ENCODE results near the gene GPC6. TPM values are rescaled to one million over a fixed set of nuclear protein-coding genes. Genes with fewer than 3 reads are reported as not detected.

Gene GPC6
- total RNA-seq, 1 experiment from 2014 or later: 0.22 TPM

GRCh38 chr13:93964146-93964512, 737.5 kb downstream of the GPC6 start:
- no peaks in the 10 kb centered on the region for H3K4me1 ChIP-seq (ENCODE audit: control insufficient read depth in 1 of 2, insufficient read depth in 2 of 2, low read length in 2 of 2)
- no peaks in the 10 kb centered on the region for H3K79me2 ChIP-seq (ENCODE audit: insufficient read depth, low read length)
- H3K27me3 ChIP-seq (ENCODE audit: insufficient read depth, low read length): no peaks in the 10 kb centered on the region
- H3K4me2 ChIP-seq (ENCODE audit: low read length): no peak overlapping the region
- RAD21 ChIA-PET (ENCODE audit: low non-redundant PET in 1 of 2, low total read pairs in 2 of 2, uncharacterized antibody in 2 of 2, unreplicated experiment in 2 of 2): no interaction called here
- intact Hi-C loops (cut with micrococcal nuclease): no loop called here
- H3K9me2 ChIP-seq (ENCODE audit: insufficient read depth): no peaks in the 10 kb centered on the region
- no peak overlapping the region for H3K4me3 ChIP-seq (replicated peaks in 1 of 2; ENCODE audit: low read depth in 1 of 2, low read length in 2 of 2)
- no peak for ATAC-seq
- no peaks in the 10 kb centered on the region; the same call in 1 of the 2 replicates for H4K20me1 ChIP-seq (ENCODE audit: insufficient read depth)
- POLR2A ChIA-PET: no interaction called here
- DNase-seq (ENCODE audit: low read depth, low spot score): no peak
- TF ChIP-seq CTCF (IDR thresholded peaks at IDR 0.05 in 2 of 3, conservative IDR thresholded peaks at IDR 0.05 in 1 of 3; ENCODE audit: borderline replicate concordance in 1 of 3, insufficient read depth in 1 of 3, low read depth in 2 of 3, low read length in 2 of 3) (no peak), POLR2AphosphoS5 (IDR thresholded peaks at IDR 0.05; ENCODE audit: low read depth, low read length) (no peak), CEBPB (IDR thresholded peaks at IDR 0.05; ENCODE audit: low read depth) (no peak), EZH2phosphoT487 (IDR thresholded peaks at IDR 0.05; ENCODE audit: borderline replicate concordance) (no peak), CBX3 (IDR thresholded peaks at IDR 0.05; ENCODE audit: low read depth) (no peak), EGR1 (IDR thresholded peaks at IDR 0.05; ENCODE audit: low read depth) (no peak), YY1 (IDR thresholded peaks at IDR 0.05; ENCODE audit: extremely low read depth, insufficient replicate concordance, low read depth, low read length) (no peak), ZFX (IDR thresholded peaks at IDR 0.05) (no peak), SRF (IDR thresholded peaks at IDR 0.05; ENCODE audit: low read depth) (no peak), SP1 (IDR thresholded peaks at IDR 0.05; ENCODE audit: low read depth) (no peak), FOSL1 (IDR thresholded peaks at IDR 0.05; ENCODE audit: low read depth) (no peak)
- no peak overlapping the region for H3K27ac ChIP-seq (ENCODE audit: low read depth, low read length)
- H3K9ac ChIP-seq (ENCODE audit: low read length): no peak overlapping the region
- no peak overlapping the region for H2AFZ ChIP-seq (ENCODE audit: low read depth, low read length, poor library complexity, severe bottlenecking)
- no TSS peak for BruUV-seq (replicated peaks)
- CTCF ChIA-PET: no interaction called here
- no peaks in the 10 kb centered on the region for H3K36me3 ChIP-seq (ENCODE audit: control insufficient read depth in 1 of 2, insufficient read depth in 2 of 2, low read length in 2 of 2)
- H3K9me3 ChIP-seq (ENCODE audit: control insufficient read depth in 1 of 2, insufficient read depth in 1 of 2, low read depth in 1 of 2, low read length in 2 of 2): peaks cover 8 to 21% of the 10 kb centered on the region in 2 experiments; a peak in 2 of 4 replicates
